ENCODE measurements around the gene CCDC196. TPM values are rescaled to one million over a fixed set of nuclear protein-coding genes. Genes with fewer than 3 reads are reported as not detected.

The CCDC196 gene
- total RNA-seq, 1 experiment from 2014 or later: not detected

DNA sequence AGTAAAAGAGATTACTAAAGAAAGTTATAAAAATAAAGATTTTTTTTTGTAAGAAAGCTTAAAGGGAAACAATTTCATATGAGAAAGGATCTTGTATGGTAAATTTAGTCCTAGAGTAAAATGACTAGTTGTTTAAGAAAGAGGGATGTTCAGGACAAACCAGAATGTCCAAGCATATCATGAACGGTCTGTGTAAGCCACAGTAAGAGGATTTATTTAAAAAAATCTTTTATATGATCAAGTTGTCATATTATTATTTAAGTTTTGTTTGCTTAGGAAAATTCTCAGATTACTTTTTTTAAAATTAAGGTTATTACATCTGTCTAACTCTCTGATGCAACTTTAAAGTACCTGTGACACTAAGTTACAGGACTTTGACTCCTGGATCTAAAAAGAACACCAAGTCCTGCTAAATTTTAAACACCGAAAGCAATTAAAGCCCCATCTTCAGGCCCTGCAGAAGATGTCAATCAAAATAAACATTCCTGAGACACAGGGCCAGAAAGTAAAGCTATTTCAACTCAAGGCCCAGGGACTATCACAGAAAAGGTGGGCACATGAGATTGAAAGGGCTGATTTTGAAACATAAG lies 17.3 kb upstream of the CCDC196 start:
- Histone ChIP-seq H4K5ac (ENCODE audit: insufficient read length, low read depth, low read length) (no peak overlapping the region), H3K27me3 (ENCODE audit: insufficient read depth, low read length) (no peaks in the 10 kb centered on the region), H3K9ac (ENCODE audit: extremely low read depth, insufficient read length, low read length) (no peak overlapping the region), H3K23me2 (ENCODE audit: insufficient read length, low read depth, low read length, poor library complexity, severe bottlenecking) (no peaks in the 10 kb centered on the region), H4K8ac (replicated peaks; ENCODE audit: insufficient read length, low read depth, low read length) (no peak overlapping the region), H2BK12ac (ENCODE audit: insufficient read length, low read depth, low read length) (no peak overlapping the region), H3K18ac (ENCODE audit: insufficient read length, low read depth, low read length) (no peak overlapping the region), H2AK5ac (ENCODE audit: insufficient read length, low read length) (no peak overlapping the region), H2BK120ac (ENCODE audit: low read depth, low read length, poor library complexity, severe bottlenecking) (no peak overlapping the region), H3K79me2 (ENCODE audit: insufficient read depth, low read length) (no peaks in the 10 kb centered on the region), H3K4me1 (ENCODE audit: insufficient read depth, low read length) (no peaks in the 10 kb centered on the region), H4K20me1 (ENCODE audit: control insufficient read depth, insufficient read depth, insufficient read length) (no peaks in the 10 kb centered on the region), H3T11ph (ENCODE audit: low read length) (no peak overlapping the region), H3K23ac (ENCODE audit: insufficient read length, low read depth, low read length) (no peak overlapping the region), H2BK5ac (ENCODE audit: insufficient read length, low read length) (no peak overlapping the region), H3K79me1 (ENCODE audit: insufficient read depth, low read depth, low read length, poor library complexity, severe bottlenecking) (no peaks in the 10 kb centered on the region), H4K91ac (ENCODE audit: insufficient read length, low read depth, low read length) (no peak overlapping the region), H2BK15ac (ENCODE audit: low read depth, low read length) (no peak overlapping the region), H3K4ac (ENCODE audit: low read depth, low read length) (no peak overlapping the region), H3K56ac (ENCODE audit: insufficient read length, low read depth, low read length) (no peak overlapping the region), H3K9me3 (ENCODE audit: control insufficient read depth, low read depth, low read length) (peaks cover 6% of the 10 kb centered on the region), H2AFZ (ENCODE audit: low read length) (no peak overlapping the region), H3K14ac (ENCODE audit: insufficient read depth, low read length) (no peak overlapping the region), H3K27ac (ENCODE audit: insufficient read length, low read depth, low read length) (no peak overlapping the region), H3K4me2 (ENCODE audit: insufficient read depth, insufficient read length, low read length) (no peak overlapping the region), H2BK20ac (ENCODE audit: low read depth, low read length, poor library complexity, severe bottlenecking) (no peak overlapping the region)
- no peak overlapping the region for H3K27ac Mint-ChIP-seq
- H3K27me3 Mint-ChIP-seq (ENCODE audit: low read depth): no peaks in the 10 kb centered on the region
- WGBS (ENCODE audit: extremely low coverage, insufficient read length, low lambda C conversion rate): no CpG with 5 or more reads among the region's 2 CpGs
- no peaks in the 10 kb centered on the region for H3K4me1 Mint-ChIP-seq
- no peak for DNase-seq
- H3K36me3 Mint-ChIP-seq (ENCODE audit: insufficient read depth in 1 of 3, low read depth in 3 of 3): peaks cover 10 to 28% (median 20%) of the 10 kb centered on the region in 3 experiments; a peak in 6 of 7 replicates
- peaks cover 52 to 61% of the 10 kb centered on the region in 2 experiments for H3K9me3 Mint-ChIP-seq
- TF ChIP-seq, protein P1, sequence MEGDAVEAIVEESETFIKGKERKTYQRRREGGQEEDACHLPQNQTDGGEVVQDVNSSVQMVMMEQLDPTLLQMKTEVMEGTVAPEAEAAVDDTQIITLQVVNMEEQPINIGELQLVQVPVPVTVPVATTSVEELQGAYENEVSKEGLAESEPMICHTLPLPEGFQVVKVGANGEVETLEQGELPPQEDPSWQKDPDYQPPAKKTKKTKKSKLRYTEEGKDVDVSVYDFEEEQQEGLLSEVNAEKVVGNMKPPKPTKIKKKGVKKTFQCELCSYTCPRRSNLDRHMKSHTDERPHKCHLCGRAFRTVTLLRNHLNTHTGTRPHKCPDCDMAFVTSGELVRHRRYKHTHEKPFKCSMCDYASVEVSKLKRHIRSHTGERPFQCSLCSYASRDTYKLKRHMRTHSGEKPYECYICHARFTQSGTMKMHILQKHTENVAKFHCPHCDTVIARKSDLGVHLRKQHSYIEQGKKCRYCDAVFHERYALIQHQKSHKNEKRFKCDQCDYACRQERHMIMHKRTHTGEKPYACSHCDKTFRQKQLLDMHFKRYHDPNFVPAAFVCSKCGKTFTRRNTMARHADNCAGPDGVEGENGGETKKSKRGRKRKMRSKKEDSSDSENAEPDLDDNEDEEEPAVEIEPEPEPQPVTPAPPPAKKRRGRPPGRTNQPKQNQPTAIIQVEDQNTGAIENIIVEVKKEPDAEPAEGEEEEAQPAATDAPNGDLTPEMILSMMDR (conservative IDR thresholded peaks at IDR 0.05): no peak
- no peak overlapping the region for H3K4me3 Mint-ChIP-seq

All from H9 (cell line).